CD14-positive monocyte (primary cell): ENCODE measurements around the gene GREB1. TPM values are rescaled to one million over a fixed set of nuclear protein-coding genes. Genes with fewer than 3 reads are reported as not detected.

ENCODE experiments used
- DNase-seq, 3 donors: peaks; one replicate each; pipeline ENCODE4 v3.0.0-alpha.2; 2011 to 2022
- H2AFZ ChIP-seq: 2 replicates; pipeline ENCODE4 v1.6.0; 2012; ENCODE audit warnings: mild to moderate bottlenecking, low read depth, low read length, inconsistent platforms; ENCODE audit not compliant: insufficient read depth, poor library complexity, severe bottlenecking
- H3K27ac ChIP-seq, 2 donors: 1 replicate in 1 of 2; 2 replicates in 1 of 2; pipeline ENCODE4 v1.5.1; 2012 to 2013; ENCODE audit warnings: low read length in 2 of 2, control low read depth in 1 of 2, inconsistent platforms in 1 of 2, low read depth in 1 of 2, mild to moderate bottlenecking in 1 of 2
- H3K27me3 ChIP-seq, 2 donors: one replicate each; pipeline versions ENCODE4 v1.6.0 to v1.6.1; 2011 to 2013; ENCODE audit warnings: low read length in 2 of 2; ENCODE audit not compliant: control insufficient read depth in 2 of 2, insufficient read depth in 2 of 2
- H3K36me3 ChIP-seq, 2 donors: replicated peaks in 1 of 2; 1 replicate in 1 of 2; 2 replicates in 1 of 2; pipeline versions ENCODE4 v1.5.1 to v1.6.1; 2012 to 2013; ENCODE audit warnings: low read length in 2 of 2, control low read depth in 1 of 2, inconsistent platforms in 1 of 2, mild to moderate bottlenecking in 1 of 2; ENCODE audit not compliant: insufficient read depth in 2 of 2, control insufficient read depth in 1 of 2
- H3K4me1 ChIP-seq, 2 donors: 1 replicate in 1 of 2; 2 replicates in 1 of 2; pipeline versions ENCODE4 v1.5.1 to v1.6.1; 2012 to 2013; ENCODE audit warnings: low read length in 2 of 2, control low read depth in 1 of 2, inconsistent platforms in 1 of 2, mild to moderate bottlenecking in 1 of 2, moderate library complexity in 1 of 2; ENCODE audit not compliant: insufficient read depth in 2 of 2, control insufficient read depth in 1 of 2
- H3K4me2 ChIP-seq: replicated peaks from 2 replicates; pipeline ENCODE3; 2012; ENCODE audit warnings: low read length, moderate library complexity, mild to moderate bottlenecking; ENCODE audit not compliant: poor library complexity, severe bottlenecking; ENCODE audit errors: extremely low read depth
- H3K4me3 ChIP-seq, 3 experiments: fragments of 200-600 bp in 1 of 3; sonication (generic) in 1 of 3; replicated peaks in 1 of 3; 1 replicate in 2 of 3; 2 replicates in 1 of 3; pipeline ENCODE4 v1.5.1; 2011 to 2013; ENCODE audit warnings: low read length in 3 of 3, mild to moderate bottlenecking in 3 of 3, control low read depth in 2 of 3, low read depth in 2 of 3, inconsistent platforms in 1 of 3, moderate library complexity in 1 of 3
- H3K79me2 ChIP-seq: 2 replicates; pipeline ENCODE4 v1.6.0; 2012; ENCODE audit warnings: mild to moderate bottlenecking, control low read depth, inconsistent platforms, low read length, moderate library complexity; ENCODE audit not compliant: insufficient read depth
- H3K9ac ChIP-seq: 2 replicates; pipeline ENCODE4 v1.6.0; 2017; ENCODE audit warnings: low read length, mild to moderate bottlenecking; ENCODE audit not compliant: insufficient read depth, poor library complexity, severe bottlenecking
- H3K9me3 ChIP-seq, 2 donors: replicated peaks in 1 of 2; 1 replicate in 1 of 2; 2 replicates in 1 of 2; pipeline versions ENCODE4 v1.5.1 to v1.6.1; 2012 to 2013; ENCODE audit warnings: low read length in 2 of 2, control low read depth in 1 of 2; ENCODE audit not compliant: control insufficient read depth in 1 of 2, insufficient read depth in 1 of 2
- H4K20me1 ChIP-seq: 2 replicates; pipeline ENCODE4 v1.6.0; 2012; ENCODE audit warnings: mild to moderate bottlenecking, low read length, control low read depth, moderate library complexity; ENCODE audit not compliant: insufficient read depth
- H3K27ac Mint-ChIP-seq, 7 donors: one replicate each; pipeline ENCODE4 v1.8.0; 2020; ENCODE audit warnings: mild to moderate bottlenecking in 7 of 7, mixed read lengths in 7 of 7, moderate library complexity in 6 of 7, inconsistent platforms in 2 of 7
- H3K27me3 Mint-ChIP-seq, 3 donors: one replicate each; pipeline ENCODE4 v1.8.0; 2021 to 2022; ENCODE audit warnings: low read depth in 3 of 3, mild to moderate bottlenecking in 3 of 3, mixed read lengths in 3 of 3, moderate library complexity in 3 of 3, inconsistent platforms in 1 of 3
- H3K36me3 Mint-ChIP-seq, 2 donors: one replicate each; pipeline ENCODE4 v1.8.0; 2020; ENCODE audit warnings: mixed read lengths in 2 of 2, inconsistent platforms in 1 of 2, mild to moderate bottlenecking in 1 of 2
- H3K4me1 Mint-ChIP-seq: one replicate; pipeline ENCODE4 v1.8.0; 2020; ENCODE audit warnings: mild to moderate bottlenecking, mixed read lengths
- H3K4me3 Mint-ChIP-seq, 2 donors: one replicate each; pipeline ENCODE4 v1.8.0; 2020; ENCODE audit warnings: mild to moderate bottlenecking in 2 of 2, mixed read lengths in 2 of 2, moderate library complexity in 1 of 2
- H3K9me3 Mint-ChIP-seq, 7 donors: one replicate each; pipeline ENCODE4 v1.8.0; 2020 to 2022; ENCODE audit warnings: mixed read lengths in 7 of 7, mild to moderate bottlenecking in 6 of 7, moderate library complexity in 6 of 7, inconsistent platforms in 2 of 7
- WGBS: methylation state at CpG from one replicate; pipeline ENCODE4 v1.1.5; 2013; ENCODE audit warnings: missing lambda C conversion rate; ENCODE audit not compliant: insufficient coverage; 5-methylcytosine and 5-hydroxymethylcytosine counted together
- intact Hi-C, 2 donors: fragments of 100-400 bp; cut with micrococcal nuclease; formaldehyde crosslinking; loops; one replicate each; pipeline versions ENCODE4 v1.15.0 to v1.15.1; 2023
- polyA plus RNA-seq, 3 donors: library from polyadenylated mRNA; depleted of rRNA in 1 of 3; unstranded in 2 of 3; stranded (reverse) in 1 of 3; fragments of 300-500 nt in 2 of 3; fragments of >200 nt in 1 of 3; fragmentation: Illumina TruSeq in 2 of 3; gene quantifications; 1 replicate in 2 of 3; 2 replicates in 1 of 3; pipeline ENCODE4 v1.2.3, GENCODE V29; 2012 to 2021
- TF ChIP-seq, protein P1 (sequence below): fragments of 200-600 bp; IDR thresholded peaks from one replicate; pipeline ENCODE4 v1.8.0; 2022; ENCODE audit warnings: antibody characterized with exemption, mild to moderate bottlenecking

GREB1 gene
- polyA plus RNA-seq, 3 donors: not detected

DNA sequence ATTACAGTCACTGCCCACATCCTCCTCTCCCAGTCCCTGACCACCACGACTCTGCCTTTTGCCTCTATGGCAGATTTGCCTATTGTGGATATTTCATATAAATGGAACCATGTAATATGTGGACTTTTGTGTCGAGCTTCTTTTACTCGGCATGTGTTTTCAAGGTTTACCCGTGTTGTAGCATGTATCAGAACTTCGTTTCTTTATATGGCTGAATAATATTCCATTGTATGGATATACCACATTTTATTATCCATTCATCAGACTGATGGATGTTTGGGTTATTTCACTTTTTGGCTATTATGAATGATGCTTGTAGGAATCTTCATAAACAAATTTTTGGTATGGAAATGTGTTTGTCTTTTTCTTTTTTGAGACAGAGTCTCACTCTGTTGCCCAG is 43.7 kb upstream of the GREB1 start:
- Histone ChIP-seq H3K27ac (no peak overlapping the region), H3K36me3 (no peaks in the 10 kb centered on the region), H3K4me3 (no peak overlapping the region), H2AFZ (no peak overlapping the region), H3K4me2 (no peak overlapping the region), H3K27me3 (peaks cover 8 to 31% of the 10 kb centered on the region in 2 donors), H3K9ac (no peak overlapping the region), H4K20me1 (no peaks in the 10 kb centered on the region), H3K9me3 (no peaks in the 10 kb centered on the region), H3K79me2 (no peaks in the 10 kb centered on the region), H3K4me1 (no peaks in the 10 kb centered on the region)
- peaks cover 30 to 51% (median 40%) of the 10 kb centered on the region in 3 donors for H3K27me3 Mint-ChIP-seq
- TF ChIP-seq, protein P1, sequence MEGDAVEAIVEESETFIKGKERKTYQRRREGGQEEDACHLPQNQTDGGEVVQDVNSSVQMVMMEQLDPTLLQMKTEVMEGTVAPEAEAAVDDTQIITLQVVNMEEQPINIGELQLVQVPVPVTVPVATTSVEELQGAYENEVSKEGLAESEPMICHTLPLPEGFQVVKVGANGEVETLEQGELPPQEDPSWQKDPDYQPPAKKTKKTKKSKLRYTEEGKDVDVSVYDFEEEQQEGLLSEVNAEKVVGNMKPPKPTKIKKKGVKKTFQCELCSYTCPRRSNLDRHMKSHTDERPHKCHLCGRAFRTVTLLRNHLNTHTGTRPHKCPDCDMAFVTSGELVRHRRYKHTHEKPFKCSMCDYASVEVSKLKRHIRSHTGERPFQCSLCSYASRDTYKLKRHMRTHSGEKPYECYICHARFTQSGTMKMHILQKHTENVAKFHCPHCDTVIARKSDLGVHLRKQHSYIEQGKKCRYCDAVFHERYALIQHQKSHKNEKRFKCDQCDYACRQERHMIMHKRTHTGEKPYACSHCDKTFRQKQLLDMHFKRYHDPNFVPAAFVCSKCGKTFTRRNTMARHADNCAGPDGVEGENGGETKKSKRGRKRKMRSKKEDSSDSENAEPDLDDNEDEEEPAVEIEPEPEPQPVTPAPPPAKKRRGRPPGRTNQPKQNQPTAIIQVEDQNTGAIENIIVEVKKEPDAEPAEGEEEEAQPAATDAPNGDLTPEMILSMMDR: no peak
- peaks cover 0 to 10% (median 7%) of the 10 kb centered on the region in 7 donors for H3K9me3 Mint-ChIP-seq
- no peak overlapping the region for H3K27ac Mint-ChIP-seq
- H3K36me3 Mint-ChIP-seq: no peaks in the 10 kb centered on the region
- no peak overlapping the region for H3K4me3 Mint-ChIP-seq
- intact Hi-C loops: no loop called here
- H3K4me1 Mint-ChIP-seq: no peaks in the 10 kb centered on the region
- no CpG with 5 or more reads among the region's 5 CpGs for WGBS
- no peak for DNase-seq

DNA sequence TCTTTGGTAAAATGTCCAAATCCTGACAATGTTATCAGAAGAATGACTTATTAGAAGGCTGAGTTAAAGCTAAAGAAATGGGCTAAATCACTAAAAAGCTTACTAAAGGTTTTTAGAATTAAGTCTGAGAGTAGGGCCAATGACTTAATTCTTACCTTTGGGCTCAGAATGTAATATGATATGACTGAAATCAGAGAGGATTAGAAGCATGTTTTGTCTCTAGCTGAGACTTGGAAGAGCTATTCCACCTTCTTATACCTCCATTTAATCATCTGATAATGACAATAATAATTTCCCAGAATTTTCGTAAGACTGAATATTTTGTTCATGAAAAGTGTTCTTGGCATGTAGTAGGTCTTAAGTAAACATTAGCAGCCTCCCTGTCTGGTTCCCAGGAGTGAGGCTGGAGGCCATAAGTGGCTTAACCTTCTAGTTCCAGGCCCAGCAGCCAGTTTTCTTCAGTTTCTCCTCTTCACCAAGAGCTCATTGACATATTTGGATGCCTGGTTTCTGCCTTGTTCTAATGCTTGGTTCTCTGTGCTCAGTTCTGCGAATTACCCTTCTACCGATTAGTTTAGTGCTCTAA is 42.4 kb upstream of the GREB1 start:
- intact Hi-C loops: no loop called here
- Histone ChIP-seq H3K27ac (no peak overlapping the region), H3K9me3 (no peaks in the 10 kb centered on the region), H3K4me3 (no peak overlapping the region), H3K79me2 (no peaks in the 10 kb centered on the region), H3K4me2 (no peak overlapping the region), H2AFZ (no peak overlapping the region), H4K20me1 (no peaks in the 10 kb centered on the region), H3K4me1 (no peaks in the 10 kb centered on the region), H3K9ac (no peak overlapping the region), H3K36me3 (no peaks in the 10 kb centered on the region), H3K27me3 (peaks cover 0 to 25% of the 10 kb centered on the region in 2 donors)
- no peaks in the 10 kb centered on the region for H3K36me3 Mint-ChIP-seq
- H3K27me3 Mint-ChIP-seq: peaks cover 26 to 48% (median 30%) of the 10 kb centered on the region in 3 donors
- no peak overlapping the region for H3K27ac Mint-ChIP-seq
- WGBS: 96% methylated on average over 2 of the region's 3 CpGs
- H3K4me1 Mint-ChIP-seq: no peaks in the 10 kb centered on the region
- H3K9me3 Mint-ChIP-seq: peaks cover 0 to 10% (median 6%) of the 10 kb centered on the region in 7 donors
- TF ChIP-seq, protein P1: no peak
- DNase-seq: no peak
- H3K4me3 Mint-ChIP-seq: no peak overlapping the region
